ENCODE results near the gene ABCB9. TPM values are rescaled to one million over a fixed set of nuclear protein-coding genes. Genes with fewer than 3 reads are reported as not detected.

The ABCB9 gene
- polyA plus RNA-seq, 1 donor from 2014 or later = 19.7 TPM

DNA sequence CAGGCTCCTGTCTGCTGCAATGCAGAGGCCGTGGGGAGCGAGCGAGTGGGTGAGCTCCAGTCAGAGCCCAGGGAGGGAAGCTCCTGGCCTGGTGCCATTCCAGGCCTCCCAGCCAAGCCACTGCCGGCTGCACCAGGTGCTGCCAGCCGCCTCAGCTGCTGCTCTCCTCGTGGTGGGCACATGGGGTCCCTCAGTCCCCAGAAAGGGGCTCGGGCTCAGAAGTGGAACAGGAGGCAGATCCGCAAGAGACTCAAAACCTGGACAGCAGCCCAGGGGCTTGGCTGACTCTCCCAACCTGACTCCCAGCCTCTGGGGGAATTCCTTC is 2.4 kb downstream of the ABCB9 start:
- Histone ChIP-seq H3K4me2 (ENCODE audit: low read length) (no peak overlapping the region), H2AFZ (ENCODE audit: low read depth, low read length) (no peak overlapping the region)

DNA sequence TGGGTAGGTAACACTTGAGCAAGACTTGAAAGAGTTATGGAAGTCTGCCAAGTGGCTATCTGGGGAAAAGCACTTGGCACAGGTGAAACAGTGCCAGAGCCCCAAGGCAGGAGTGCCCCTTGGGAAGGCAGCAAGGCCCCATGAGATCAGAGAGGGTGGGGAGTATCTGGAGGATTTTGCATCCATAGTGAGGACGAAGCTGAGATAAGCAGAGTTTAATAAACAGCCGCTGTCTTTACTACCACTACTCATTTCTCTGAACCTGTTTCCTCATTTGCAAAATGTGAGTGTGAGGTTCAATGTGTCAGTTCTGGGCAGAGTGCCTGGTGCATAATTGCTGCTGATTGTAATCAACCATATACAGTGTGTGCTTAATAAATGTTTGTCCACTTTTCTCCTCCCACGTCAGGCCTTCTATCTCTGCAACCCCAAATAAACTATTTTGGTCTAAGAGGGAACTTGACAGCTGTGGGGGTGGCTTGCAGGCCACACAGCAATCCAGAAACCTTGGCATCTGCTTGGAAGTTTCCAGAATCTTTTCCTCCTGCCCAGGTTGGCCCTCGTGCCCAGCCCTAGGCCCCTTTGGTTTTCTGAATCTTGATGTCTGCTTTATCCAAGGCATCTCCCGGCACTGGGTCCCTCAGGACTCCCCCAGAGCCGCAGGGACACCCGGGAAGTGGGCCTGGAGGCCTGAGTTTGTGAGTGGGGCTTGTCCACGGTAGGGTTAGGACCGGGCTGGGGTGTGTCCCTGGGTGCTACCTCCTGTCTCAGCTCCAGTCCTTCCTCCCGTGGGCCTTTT is 4.5 kb downstream of the ABCB9 start:
- no peak overlapping the region for H3K4me3 ChIP-seq (ENCODE audit: low read length)
- no peak overlapping the region for H3K9ac ChIP-seq (ENCODE audit: low read length)

More for the DNA sequence above, 2.4 kb downstream of the ABCB9 start:
- Histone ChIP-seq H3K27me3 (ENCODE audit: insufficient read depth, low read depth, low read length) (no peaks in the 10 kb centered on the region), H3K9me2 (ENCODE audit: insufficient read depth, low read length) (no peaks in the 10 kb centered on the region), H3K27ac (ENCODE audit: low read length) (no peak overlapping the region), H3F3A (ENCODE audit: insufficient read depth, low read length, poor library complexity, severe bottlenecking) (no peaks in the 10 kb centered on the region), H3K9ac (ENCODE audit: low read length) (no peak overlapping the region), H4K20me1 (ENCODE audit: insufficient read depth) (no peaks in the 10 kb centered on the region), H3K79me2 (replicated peaks; ENCODE audit: insufficient read depth, low read length) (no peaks in the 10 kb centered on the region), H3K36me3 (ENCODE audit: insufficient read depth, low read length) (no peaks in the 10 kb centered on the region), H3K9me3 (ENCODE audit: low read length) (no peaks in the 10 kb centered on the region), H3K4me3 (ENCODE audit: low read length) (peak overlapping the region; percentile 98)
- TF ChIP-seq EP300 (conservative IDR thresholded peaks at IDR 0.05; ENCODE audit: poor library complexity, severe bottlenecking) (no peak), TAF1 (IDR thresholded peaks at IDR 0.05; ENCODE audit: low read depth) (no peak)

DNA sequence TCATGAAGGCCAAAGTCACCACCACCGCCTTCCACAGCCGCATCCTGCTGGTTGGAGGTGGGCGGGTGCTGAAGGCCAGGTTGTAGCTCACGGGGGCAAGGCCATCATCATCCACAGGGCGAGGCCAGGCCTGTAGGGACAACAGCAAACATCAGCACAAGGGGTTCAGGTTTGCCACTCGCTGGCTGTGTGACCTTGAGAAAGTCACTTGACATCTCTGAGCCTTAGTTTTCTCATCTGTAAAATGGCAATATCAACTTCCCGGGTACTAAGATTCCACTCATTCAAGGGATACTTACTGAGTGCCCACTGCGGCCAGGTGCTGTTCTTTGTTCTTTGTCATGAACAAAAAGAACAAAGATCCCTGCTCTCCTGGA is 6.1 kb downstream of the ABCB9 start:
- no peak overlapping the region for H2AFZ ChIP-seq (ENCODE audit: low read depth, low read length)
- no peaks in the 10 kb centered on the region for H3K9me2 ChIP-seq (ENCODE audit: insufficient read depth, low read length)
- no peak overlapping the region for H3K4me3 ChIP-seq (ENCODE audit: low read length)
- no peaks in the 10 kb centered on the region for H3F3A ChIP-seq (ENCODE audit: insufficient read depth, low read length, poor library complexity, severe bottlenecking)
- H3K27me3 ChIP-seq (ENCODE audit: insufficient read depth, low read depth, low read length) = no peaks in the 10 kb centered on the region
- H3K36me3 ChIP-seq (ENCODE audit: insufficient read depth, low read length) = no peaks in the 10 kb centered on the region
- TF ChIP-seq RAD21 (conservative IDR thresholded peaks at IDR 0.05) = no peak
- TF ChIP-seq, protein P1, sequence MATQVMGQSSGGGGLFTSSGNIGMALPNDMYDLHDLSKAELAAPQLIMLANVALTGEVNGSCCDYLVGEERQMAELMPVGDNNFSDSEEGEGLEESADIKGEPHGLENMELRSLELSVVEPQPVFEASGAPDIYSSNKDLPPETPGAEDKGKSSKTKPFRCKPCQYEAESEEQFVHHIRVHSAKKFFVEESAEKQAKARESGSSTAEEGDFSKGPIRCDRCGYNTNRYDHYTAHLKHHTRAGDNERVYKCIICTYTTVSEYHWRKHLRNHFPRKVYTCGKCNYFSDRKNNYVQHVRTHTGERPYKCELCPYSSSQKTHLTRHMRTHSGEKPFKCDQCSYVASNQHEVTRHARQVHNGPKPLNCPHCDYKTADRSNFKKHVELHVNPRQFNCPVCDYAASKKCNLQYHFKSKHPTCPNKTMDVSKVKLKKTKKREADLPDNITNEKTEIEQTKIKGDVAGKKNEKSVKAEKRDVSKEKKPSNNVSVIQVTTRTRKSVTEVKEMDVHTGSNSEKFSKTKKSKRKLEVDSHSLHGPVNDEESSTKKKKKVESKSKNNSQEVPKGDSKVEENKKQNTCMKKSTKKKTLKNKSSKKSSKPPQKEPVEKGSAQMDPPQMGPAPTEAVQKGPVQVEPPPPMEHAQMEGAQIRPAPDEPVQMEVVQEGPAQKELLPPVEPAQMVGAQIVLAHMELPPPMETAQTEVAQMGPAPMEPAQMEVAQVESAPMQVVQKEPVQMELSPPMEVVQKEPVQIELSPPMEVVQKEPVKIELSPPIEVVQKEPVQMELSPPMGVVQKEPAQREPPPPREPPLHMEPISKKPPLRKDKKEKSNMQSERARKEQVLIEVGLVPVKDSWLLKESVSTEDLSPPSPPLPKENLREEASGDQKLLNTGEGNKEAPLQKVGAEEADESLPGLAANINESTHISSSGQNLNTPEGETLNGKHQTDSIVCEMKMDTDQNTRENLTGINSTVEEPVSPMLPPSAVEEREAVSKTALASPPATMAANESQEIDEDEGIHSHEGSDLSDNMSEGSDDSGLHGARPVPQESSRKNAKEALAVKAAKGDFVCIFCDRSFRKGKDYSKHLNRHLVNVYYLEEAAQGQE (IDR thresholded peaks at IDR 0.05; ENCODE audit: borderline replicate concordance) = no peak
- no peak for TF ChIP-seq POLR2AphosphoS5 (IDR thresholded peaks at IDR 0.05)
- no peak for TF ChIP-seq TAF1 (IDR thresholded peaks at IDR 0.05; ENCODE audit: low read depth)
- no peak for TF ChIP-seq MXI1 (conservative IDR thresholded peaks at IDR 0.05; ENCODE audit: poor library complexity, severe bottlenecking)
- TF ChIP-seq, protein P2, sequence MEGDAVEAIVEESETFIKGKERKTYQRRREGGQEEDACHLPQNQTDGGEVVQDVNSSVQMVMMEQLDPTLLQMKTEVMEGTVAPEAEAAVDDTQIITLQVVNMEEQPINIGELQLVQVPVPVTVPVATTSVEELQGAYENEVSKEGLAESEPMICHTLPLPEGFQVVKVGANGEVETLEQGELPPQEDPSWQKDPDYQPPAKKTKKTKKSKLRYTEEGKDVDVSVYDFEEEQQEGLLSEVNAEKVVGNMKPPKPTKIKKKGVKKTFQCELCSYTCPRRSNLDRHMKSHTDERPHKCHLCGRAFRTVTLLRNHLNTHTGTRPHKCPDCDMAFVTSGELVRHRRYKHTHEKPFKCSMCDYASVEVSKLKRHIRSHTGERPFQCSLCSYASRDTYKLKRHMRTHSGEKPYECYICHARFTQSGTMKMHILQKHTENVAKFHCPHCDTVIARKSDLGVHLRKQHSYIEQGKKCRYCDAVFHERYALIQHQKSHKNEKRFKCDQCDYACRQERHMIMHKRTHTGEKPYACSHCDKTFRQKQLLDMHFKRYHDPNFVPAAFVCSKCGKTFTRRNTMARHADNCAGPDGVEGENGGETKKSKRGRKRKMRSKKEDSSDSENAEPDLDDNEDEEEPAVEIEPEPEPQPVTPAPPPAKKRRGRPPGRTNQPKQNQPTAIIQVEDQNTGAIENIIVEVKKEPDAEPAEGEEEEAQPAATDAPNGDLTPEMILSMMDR (IDR thresholded peaks at IDR 0.05; ENCODE audit: poor library complexity, severe bottlenecking) = no peak
- TF ChIP-seq EP300 (conservative IDR thresholded peaks at IDR 0.05; ENCODE audit: poor library complexity, severe bottlenecking) = no peak
- TF ChIP-seq EZH2 (IDR thresholded peaks at IDR 0.05; ENCODE audit: borderline replicate concordance, insufficient read depth, low read length, poor library complexity, severe bottlenecking) = no peak
- no peak for TF ChIP-seq SMC3 (conservative IDR thresholded peaks at IDR 0.05; ENCODE audit: poor library complexity)
- H3K4me2 ChIP-seq (ENCODE audit: low read length) = no peak overlapping the region
- H3K9ac ChIP-seq (ENCODE audit: low read length) = no peak overlapping the region
- no peaks in the 10 kb centered on the region for H3K9me3 ChIP-seq (ENCODE audit: low read length)
- H3K79me2 ChIP-seq (replicated peaks; ENCODE audit: insufficient read depth, low read length) = no peaks in the 10 kb centered on the region
- H3K27ac ChIP-seq (ENCODE audit: low read length) = no peak overlapping the region
- no peaks in the 10 kb centered on the region for H4K20me1 ChIP-seq (ENCODE audit: insufficient read depth)

More for the DNA sequence above, 4.5 kb downstream of the ABCB9 start:
- Histone ChIP-seq H3K9me2 (ENCODE audit: insufficient read depth, low read length) (no peaks in the 10 kb centered on the region), H3K79me2 (replicated peaks; ENCODE audit: insufficient read depth, low read length) (no peaks in the 10 kb centered on the region), H3F3A (ENCODE audit: insufficient read depth, low read length, poor library complexity, severe bottlenecking) (no peaks in the 10 kb centered on the region), H3K27me3 (ENCODE audit: insufficient read depth, low read depth, low read length) (no peaks in the 10 kb centered on the region), H3K27ac (ENCODE audit: low read length) (no peak overlapping the region), H3K9me3 (ENCODE audit: low read length) (no peaks in the 10 kb centered on the region), H2AFZ (ENCODE audit: low read depth, low read length) (no peak overlapping the region), H3K4me2 (ENCODE audit: low read length) (no peak overlapping the region), H4K20me1 (ENCODE audit: insufficient read depth) (no peaks in the 10 kb centered on the region), H3K36me3 (ENCODE audit: insufficient read depth, low read length) (no peaks in the 10 kb centered on the region)
- TF ChIP-seq TAF1 (IDR thresholded peaks at IDR 0.05; ENCODE audit: low read depth) (no peak), SMC3 (conservative IDR thresholded peaks at IDR 0.05; ENCODE audit: poor library complexity) (no peak)
